HCT116 (cell line): ENCODE measurements around the gene FIBP. TPM values are rescaled to one million over a fixed set of nuclear protein-coding genes. Genes with fewer than 3 reads are reported as not detected.

Experiments
- ATAC-seq: fragments of 200-7000 bp; cut with Tn5 transposase; 2 replicates; pipeline ENCODE4 v1.9.1; 2020; ENCODE audit warnings: mild to moderate bottlenecking, moderate library complexity
- BruUV-seq: library from RNA; stranded (reverse); fragments of 400-500 nt; replicated peaks from 2 replicates; lab custom pipeline; 2021; lab: Mats Ljungman, UMichigan
- CTCF ChIA-PET: fragments of 300-600 bp; sonication (Branson Sonifier 250); formaldehyde crosslinking; loops from one replicate; lab custom pipeline; 2021; ENCODE audit warnings: antibody characterized with exemption; lab: Charles Lee
- POLR2A ChIA-PET: fragments of 300-600, 350-600 bp; sonication (Branson Sonifier 250); formaldehyde crosslinking; loops from one replicate; lab custom pipeline; 2021; ENCODE audit warnings: antibody characterized with exemption; lab: Charles Lee
- RAD21 ChIA-PET, 2 experiments: fragments of 300-600 bp; sonication (Branson Sonifier 250); formaldehyde crosslinking; loops; one replicate each; lab custom pipeline; 2023; ENCODE audit warnings: low total read pairs in 2 of 2; ENCODE audit not compliant: uncharacterized antibody in 2 of 2, unreplicated experiment in 2 of 2, low non-redundant PET in 1 of 2; lab: Charles Lee
- DNase-seq: peaks from one replicate; pipeline ENCODE4 v3.0.0-alpha.2; 2010; ENCODE audit warnings: low read depth, low spot score
- H2AFZ ChIP-seq: fragments of 200-600 bp; shearing (Covaris generic), sonication (generic); 2 replicates; pipeline ENCODE4 v1.6.1; 2017; ENCODE audit warnings: low read depth, mixed run types, mixed read lengths, antibody characterized with exemption, low read length; ENCODE audit not compliant: poor library complexity, severe bottlenecking
- H3K27ac ChIP-seq: 2 replicates; pipeline ENCODE4 v1.5.1; 2012; ENCODE audit warnings: low read depth, low read length
- H3K27me3 ChIP-seq: fragments of 200-600 bp; sonication (generic); 2 replicates; pipeline ENCODE4 v1.6.1; 2016; ENCODE audit warnings: mixed run types, low read length, mixed read lengths; ENCODE audit not compliant: insufficient read depth
- H3K36me3 ChIP-seq, 2 experiments: fragments of 200-500 bp in 1 of 2; fragments of 200-600 bp in 1 of 2; sonication (Bioruptor generic) in 1 of 2; sonication (generic) in 1 of 2; 2 replicates each; pipeline versions ENCODE4 v1.5.1 to v1.6.1; 2014 to 2016; ENCODE audit warnings: low read length in 2 of 2, inconsistent platforms in 1 of 2, mixed read lengths in 1 of 2, mixed run types in 1 of 2; ENCODE audit not compliant: insufficient read depth in 2 of 2, control insufficient read depth in 1 of 2
- H3K4me1 ChIP-seq, 2 experiments: fragments of 200-600 bp in 1 of 2; sonication (generic) in 1 of 2; 2 replicates each; pipeline versions ENCODE4 v1.5.1 to v1.6.1; 2012 to 2017; ENCODE audit warnings: low read length in 2 of 2, inconsistent platforms in 1 of 2, mild to moderate bottlenecking in 1 of 2, mixed read lengths in 1 of 2, mixed run types in 1 of 2, moderate library complexity in 1 of 2; ENCODE audit not compliant: insufficient read depth in 2 of 2, control insufficient read depth in 1 of 2
- H3K4me2 ChIP-seq: fragments of 200-600 bp; sonication (generic); 2 replicates; pipeline ENCODE4 v1.6.1; 2017; ENCODE audit warnings: mixed run types, low read length, mixed read lengths
- H3K4me3 ChIP-seq, 2 experiments: fragments of 200-600 bp in 1 of 2; sonication (generic) in 1 of 2; replicated peaks in 1 of 2; 2 replicates each; pipeline ENCODE4 v1.5.1; 2011 to 2016; ENCODE audit warnings: low read length in 2 of 2, control low read depth in 1 of 2, low read depth in 1 of 2, mild to moderate bottlenecking in 1 of 2, mixed read lengths in 1 of 2, mixed run types in 1 of 2
- H3K79me2 ChIP-seq: fragments of 200-600 bp; sonication (generic); 2 replicates; pipeline ENCODE4 v1.6.1; 2017; ENCODE audit warnings: mild to moderate bottlenecking, mixed run types, low read length, moderate library complexity, mixed read lengths; ENCODE audit not compliant: insufficient read depth
- H3K9ac ChIP-seq: fragments of 200-600 bp; sonication (generic); 2 replicates; pipeline ENCODE4 v1.6.1; 2016; ENCODE audit warnings: low read length, mixed read lengths
- H3K9me2 ChIP-seq: fragments of 200-600 bp; sonication (generic), shearing (Covaris generic); 2 replicates; pipeline ENCODE4 v1.6.1; 2017; ENCODE audit warnings: mixed run types, mild to moderate bottlenecking, moderate library complexity; ENCODE audit not compliant: insufficient read depth
- H3K9me3 ChIP-seq, 2 experiments: fragments of 200-500 bp in 1 of 2; fragments of 200-600 bp in 1 of 2; sonication (Bioruptor generic) in 1 of 2; sonication (generic) in 1 of 2; 2 replicates each; pipeline ENCODE4 v1.6.1; 2014 to 2017; ENCODE audit warnings: low read length in 2 of 2, mixed read lengths in 2 of 2, inconsistent platforms in 1 of 2, low read depth in 1 of 2, mild to moderate bottlenecking in 1 of 2, mixed run types in 1 of 2, moderate library complexity in 1 of 2; ENCODE audit not compliant: control insufficient read depth in 1 of 2, insufficient read depth in 1 of 2
- H4K20me1 ChIP-seq: fragments of 200-600 bp; sonication (generic), shearing (Covaris generic); 2 replicates; pipeline ENCODE4 v1.6.1; 2017; ENCODE audit warnings: mixed run types, mild to moderate bottlenecking, moderate library complexity; ENCODE audit not compliant: insufficient read depth
- CBX3 ChIP-seq: IDR thresholded peaks from 2 replicates; pipeline ENCODE4 v1.6.1; 2012; ENCODE audit warnings: low read depth
- ELF1 ChIP-seq: IDR thresholded peaks from 2 replicates; pipeline ENCODE4 v1.6.1; 2012; ENCODE audit warnings: low read depth, borderline replicate concordance
- POLR2A ChIP-seq: IDR thresholded peaks from 2 replicates; pipeline ENCODE4 v1.7.0; 2011; ENCODE audit warnings: borderline replicate concordance; ENCODE audit not compliant: insufficient read depth, insufficient read length; ENCODE audit errors: extremely low read depth
- POLR2AphosphoS5 ChIP-seq: IDR thresholded peaks from 2 replicates; pipeline ENCODE4 v1.6.1; 2011; ENCODE audit warnings: mild to moderate bottlenecking, low read depth, low read length, moderate library complexity
- SP1 ChIP-seq: IDR thresholded peaks from 2 replicates; pipeline ENCODE4 v1.6.1; 2012; ENCODE audit warnings: low read depth
- SRF ChIP-seq: IDR thresholded peaks from 2 replicates; pipeline ENCODE4 v1.6.1; 2012; ENCODE audit warnings: low read depth
- TCF7L2 ChIP-seq: IDR thresholded peaks from 2 replicates; pipeline ENCODE4 v1.7.0; 2011; ENCODE audit warnings: borderline replicate concordance, inconsistent platforms; ENCODE audit not compliant: insufficient read depth, insufficient read length; ENCODE audit errors: extremely low read depth
- intact Hi-C: fragments of 100-400 bp; cut with micrococcal nuclease; formaldehyde crosslinking; loops from 2 replicates; pipeline ENCODE4 v1.10.0; 2022
- total RNA-seq: library from RNA; stranded (reverse); gene quantifications from one replicate; pipeline ENCODE4 v1.2.1, GENCODE V29; 2021; ENCODE audit not compliant: unreplicated experiment
- TF ChIP-seq, protein P1 (sequence below): IDR thresholded peaks from 2 replicates; pipeline ENCODE4 v1.6.1; 2012
- TF ChIP-seq, protein P2 (sequence below), 3 experiments: fragments of 200-600 bp in 1 of 3; sonication (generic) in 1 of 3; IDR thresholded peaks in 2 of 3; conservative IDR thresholded peaks in 1 of 3; 2 replicates each; pipeline ENCODE4 v1.5.1; 2012 to 2017; ENCODE audit warnings: low read depth in 2 of 3, low read length in 2 of 3, antibody characterized with exemption in 1 of 3, borderline replicate concordance in 1 of 3, control low read depth in 1 of 3, mild to moderate bottlenecking in 1 of 3, mixed read lengths in 1 of 3, mixed run types in 1 of 3, moderate library complexity in 1 of 3; ENCODE audit not compliant: insufficient read depth in 1 of 3

FIBP gene
- total RNA-seq, 1 experiment from 2014 or later = 96.0 TPM

DNA sequence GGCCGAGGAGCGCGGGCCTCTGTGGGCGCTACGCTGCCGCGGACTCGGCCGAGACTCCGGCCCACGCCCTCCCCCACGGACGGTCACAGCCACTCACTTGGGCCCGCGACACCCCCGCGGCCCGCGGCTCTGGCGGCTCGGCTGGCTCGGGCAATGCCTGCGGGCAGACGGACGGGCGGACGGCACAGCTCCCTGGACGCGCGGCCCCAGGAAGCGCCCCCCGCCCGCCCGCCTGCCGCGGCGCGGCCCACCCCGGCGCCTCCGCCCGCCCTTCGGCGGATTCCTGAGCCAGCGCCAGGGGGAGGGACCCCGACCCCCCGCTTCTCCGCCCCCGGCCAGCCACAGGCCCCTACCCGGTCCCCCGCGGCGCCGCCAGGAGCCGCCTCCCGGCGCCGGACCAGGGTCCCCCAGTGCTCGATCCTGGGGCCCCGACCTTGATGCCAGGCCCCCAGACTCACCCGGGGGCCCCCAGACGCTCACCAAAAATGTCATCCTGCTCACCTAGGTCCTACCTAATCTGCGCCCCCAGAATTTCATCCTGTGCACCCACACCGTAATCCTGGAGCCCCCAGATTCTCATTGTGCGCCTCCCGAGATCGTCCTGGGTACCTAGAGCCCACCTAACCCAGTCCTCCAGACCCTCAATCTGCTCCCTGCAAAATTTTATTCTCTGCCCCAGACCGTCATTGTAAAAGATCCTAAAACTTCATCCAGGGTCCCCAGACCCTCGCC, 15.5 kb downstream of the FIBP start, which contains the start of gene EFEMP2:
Gene EFEMP2, minus strand, starts transcription at position 215 of the 732 bp plus-strand sequence. CDS start 446 bp downstream, outside the sequence.
- Histone ChIP-seq H3K27me3 (no peaks in the 10 kb centered on the region), H3K9me2 (no peaks in the 10 kb centered on the region), H3K27ac (peak within 1 kb of the TSS; percentile 55), H3K9me3 (no peaks in the 10 kb centered on the region), H3K4me1 (peaks cover 10 to 13% of the 10 kb centered on the region in 2 experiments; a peak in 3 of 4 replicates), H3K79me2 (no peaks in the 10 kb centered on the region), H3K9ac (peak within 1 kb of the TSS; percentile 58), H3K4me3 (peak within 1 kb of the TSS; percentile 52 to 55), H4K20me1 (no peaks in the 10 kb centered on the region), H2AFZ (no peak within 1 kb of the TSS), H3K4me2 (peak within 1 kb of the TSS; percentile 81), H3K36me3 (no peaks in the 10 kb centered on the region)
- TF ChIP-seq SRF (no peak), CBX3 (no peak), ELF1 (no peak), POLR2A (no peak), TCF7L2 (no peak), POLR2AphosphoS5 (no peak), SP1 (no peak)
- TF ChIP-seq, protein P1, sequence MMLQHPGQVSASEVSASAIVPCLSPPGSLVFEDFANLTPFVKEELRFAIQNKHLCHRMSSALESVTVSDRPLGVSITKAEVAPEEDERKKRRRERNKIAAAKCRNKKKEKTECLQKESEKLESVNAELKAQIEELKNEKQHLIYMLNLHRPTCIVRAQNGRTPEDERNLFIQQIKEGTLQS = no peak
- TF ChIP-seq, protein P2, sequence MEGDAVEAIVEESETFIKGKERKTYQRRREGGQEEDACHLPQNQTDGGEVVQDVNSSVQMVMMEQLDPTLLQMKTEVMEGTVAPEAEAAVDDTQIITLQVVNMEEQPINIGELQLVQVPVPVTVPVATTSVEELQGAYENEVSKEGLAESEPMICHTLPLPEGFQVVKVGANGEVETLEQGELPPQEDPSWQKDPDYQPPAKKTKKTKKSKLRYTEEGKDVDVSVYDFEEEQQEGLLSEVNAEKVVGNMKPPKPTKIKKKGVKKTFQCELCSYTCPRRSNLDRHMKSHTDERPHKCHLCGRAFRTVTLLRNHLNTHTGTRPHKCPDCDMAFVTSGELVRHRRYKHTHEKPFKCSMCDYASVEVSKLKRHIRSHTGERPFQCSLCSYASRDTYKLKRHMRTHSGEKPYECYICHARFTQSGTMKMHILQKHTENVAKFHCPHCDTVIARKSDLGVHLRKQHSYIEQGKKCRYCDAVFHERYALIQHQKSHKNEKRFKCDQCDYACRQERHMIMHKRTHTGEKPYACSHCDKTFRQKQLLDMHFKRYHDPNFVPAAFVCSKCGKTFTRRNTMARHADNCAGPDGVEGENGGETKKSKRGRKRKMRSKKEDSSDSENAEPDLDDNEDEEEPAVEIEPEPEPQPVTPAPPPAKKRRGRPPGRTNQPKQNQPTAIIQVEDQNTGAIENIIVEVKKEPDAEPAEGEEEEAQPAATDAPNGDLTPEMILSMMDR (IDR thresholded peaks at IDR 0.05 in 2 of 3, conservative IDR thresholded peaks at IDR 0.05 in 1 of 3; ENCODE audit: borderline replicate concordance in 1 of 3, insufficient read depth in 1 of 3, low read depth in 2 of 3, low read length in 2 of 3) = no peak
- ATAC-seq (no peak), DNase-seq (no peak)
- TSS peak; percentile 83 for BruUV-seq
- intact Hi-C loops = loop anchor here (5.0 kb wide), 1 partner anchor 160 kb away; the partner anchor contains the start of gene KAT5
- CTCF ChIA-PET = interaction anchor here (1.5 to 1.8 kb wide), 3 partner anchors 12 to 16 kb away, joined by 6 to 9 read pairs (median 8); partner anchors contain the start of genes FIBP and MUS81
- RAD21 ChIA-PET = interaction anchor here in 1 of 2 experiments (0.6 kb wide), 1 partner anchor 15 kb away, joined by 3 read pairs; the partner anchor contains the start of gene FIBP
- POLR2A ChIA-PET = interaction anchor here (1.5 to 4.8 kb wide), 2 partner anchors 12 to 13 kb away, joined by 3 to 36 read pairs; partner anchors contain the start of genes CFL1 and MUS81
